Measurements from ENCODE around the gene UVRAG. TPM values are rescaled to one million over a fixed set of nuclear protein-coding genes. Genes with fewer than 3 reads are reported as not detected.

Gene UVRAG
- total RNA-seq (2014; rRNA removed; shearing (Covaris generic); ENCODE audit: low replicate concordance), result 6.9 and 9.2 TPM in 2 replicates

DNA sequence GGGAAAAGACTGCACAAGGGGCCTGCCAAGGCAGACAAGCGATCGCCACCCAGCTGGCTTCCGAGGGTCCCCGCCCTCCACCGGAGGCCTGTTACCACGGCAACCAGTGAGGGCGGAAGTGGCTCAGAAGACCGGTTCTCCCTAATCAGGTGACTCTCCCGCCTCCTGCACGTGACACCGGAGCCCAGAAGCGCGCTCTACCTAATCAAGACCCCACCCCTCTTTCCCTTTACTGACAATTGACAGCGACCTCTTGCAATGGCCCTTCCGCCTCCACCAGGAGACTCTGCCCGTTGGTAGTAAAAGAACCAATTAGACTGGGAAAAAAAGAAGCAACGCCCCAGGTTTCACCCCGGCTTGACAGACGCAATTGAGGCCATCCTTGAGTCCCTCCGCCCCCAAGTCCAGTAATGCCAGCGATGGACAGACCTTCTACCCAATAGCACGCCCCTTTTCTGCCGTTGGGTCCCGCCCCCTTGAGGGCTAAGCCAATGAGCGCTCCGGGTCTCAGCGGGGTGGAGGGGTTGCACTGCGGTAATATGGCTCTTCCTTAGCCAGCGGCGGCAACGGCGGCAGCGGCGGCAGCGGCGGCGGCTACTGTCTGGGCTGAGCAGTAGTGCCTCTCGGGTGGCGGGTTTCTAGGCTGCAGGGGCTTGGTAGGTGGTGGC is at the start of gene UVRAG:
TSS of gene UVRAG (plus strand) at position 534 of the 668 bp plus-strand sequence. CDS start 198 bp downstream, outside the sequence.
- DNase-seq (ENCODE audit: low read depth), result peak; percentile 99
- in situ Hi-C loops (cut with HindIII; ENCODE audit: low pct_unique_long_range_greater_than_20kb, low sequenced_read_pairs), result no loop called here

DNA sequence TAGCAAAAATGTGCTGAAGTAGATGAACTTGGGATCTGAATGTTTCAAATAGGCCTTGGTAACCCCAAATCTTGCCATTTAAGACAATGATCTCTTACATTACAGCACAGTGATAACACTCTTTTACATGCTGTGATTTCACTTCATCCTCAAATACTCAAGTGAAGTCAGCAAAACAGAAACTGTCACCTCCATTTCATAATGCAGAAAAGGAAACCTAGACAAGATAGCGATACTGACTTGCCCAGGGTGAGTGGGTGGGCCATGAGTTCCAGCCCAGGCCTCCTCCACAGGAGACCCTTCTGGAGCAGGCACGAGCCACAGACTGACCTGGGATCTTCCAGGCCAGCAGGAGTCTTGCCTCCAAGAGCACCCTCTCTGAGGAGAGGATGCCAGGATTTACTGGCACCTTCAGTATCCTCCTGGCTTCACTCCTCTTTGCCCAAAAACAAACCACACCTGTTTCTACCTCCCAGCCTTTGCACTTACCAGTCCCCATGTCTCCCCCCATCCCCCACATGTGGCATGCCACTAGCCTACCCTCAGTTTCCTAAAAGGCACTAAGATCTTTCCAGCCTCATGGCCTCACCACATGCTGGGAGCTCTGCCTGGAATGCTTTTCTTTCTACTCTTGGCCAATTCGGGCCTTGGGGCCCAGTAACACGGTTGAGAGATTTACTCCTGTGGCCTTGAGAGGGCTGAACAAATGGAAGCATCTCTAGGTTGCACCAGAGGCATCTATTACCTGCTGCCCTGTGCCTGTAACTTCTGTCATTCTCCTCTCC is 48.4 kb upstream of the UVRAG start:
- DNase-seq (ENCODE audit: low read depth), result no peak
- in situ Hi-C loops (cut with HindIII; ENCODE audit: low pct_unique_long_range_greater_than_20kb, low sequenced_read_pairs), result no loop called here

- in situ Hi-C loops (cut with HindIII; ENCODE audit: low pct_unique_long_range_greater_than_20kb, low sequenced_read_pairs), result no loop called here
- no peak for DNase-seq (ENCODE audit: low read depth)
Measured at GRCh38 chr11:75767228-75767572, 47.8 kb upstream of the UVRAG start.

- in situ Hi-C loops (cut with HindIII; ENCODE audit: low pct_unique_long_range_greater_than_20kb, low sequenced_read_pairs), result no loop called here
- DNase-seq (ENCODE audit: low read depth), result no peak
Measured at GRCh38 chr11:75767793-75768111, 47.3 kb upstream of the UVRAG start.

DNA sequence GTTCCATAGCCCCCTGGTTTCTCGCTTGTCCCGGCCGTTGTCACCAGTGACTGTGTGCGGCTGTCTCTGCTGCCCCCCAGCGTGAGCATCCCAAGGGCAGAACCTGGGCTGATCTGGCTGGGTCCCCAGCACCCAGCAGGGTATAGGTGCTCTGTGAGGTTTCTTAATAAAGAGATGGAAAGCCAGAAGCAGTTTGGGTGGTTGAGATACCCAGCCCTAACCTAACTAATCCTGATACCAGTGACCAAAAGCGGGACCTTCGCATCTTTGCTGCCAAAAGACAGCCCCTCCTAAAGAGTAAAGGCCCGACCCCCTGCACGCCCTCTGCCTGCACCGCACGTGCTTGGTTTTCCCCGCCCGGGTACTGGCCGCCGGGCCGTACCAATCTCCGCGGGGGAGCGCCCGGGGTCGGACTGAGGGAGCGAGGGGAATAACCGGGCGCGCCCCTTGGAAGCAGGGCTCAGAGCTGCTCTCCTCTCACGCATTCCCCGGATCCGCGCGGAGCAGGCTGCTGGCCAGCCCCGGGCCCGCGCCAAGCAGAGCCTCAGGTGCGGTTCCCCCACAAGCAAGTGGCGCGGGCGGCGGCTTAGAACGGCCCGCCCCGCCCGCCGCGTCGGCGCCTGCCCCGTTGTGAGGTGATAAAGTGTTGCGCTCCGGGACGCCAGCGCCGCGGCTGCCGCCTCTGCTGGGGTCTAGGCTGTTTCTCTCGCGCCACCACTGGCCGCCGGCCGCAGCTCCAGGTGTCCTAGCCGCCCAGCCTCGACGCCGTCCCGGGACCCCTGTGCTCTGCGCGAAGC is 46.7 kb upstream of the UVRAG start, which contains the start of gene DGAT2:
TSS of gene DGAT2 (plus strand) at position 667 of the 797 bp plus-strand sequence. CDS start 214 bp downstream, outside the sequence.
- in situ Hi-C loops (cut with HindIII; ENCODE audit: low pct_unique_long_range_greater_than_20kb, low sequenced_read_pairs), result no loop called here
- peak; percentile 71 for DNase-seq (ENCODE audit: low read depth)

GRCh38 chr11:75768909-75769771 is 45.9 kb upstream of the UVRAG start:
- in situ Hi-C loops (cut with HindIII; ENCODE audit: low pct_unique_long_range_greater_than_20kb, low sequenced_read_pairs), result no loop called here

GRCh38 chr11:75770102-75770501 is 44.9 kb upstream of the UVRAG start:
- in situ Hi-C loops (cut with HindIII; ENCODE audit: low pct_unique_long_range_greater_than_20kb, low sequenced_read_pairs), result no loop called here
- no peak for DNase-seq (ENCODE audit: low read depth)

More at GRCh38 chr11:75768909-75769771, 45.9 kb upstream of the UVRAG start:
- no peak for DNase-seq (ENCODE audit: low read depth)

GRCh38 chr11:75771646-75772410 is 43.2 kb upstream of the UVRAG start:
- DNase-seq (ENCODE audit: low read depth), result peak; percentile 2
- in situ Hi-C loops (cut with HindIII; ENCODE audit: low pct_unique_long_range_greater_than_20kb, low sequenced_read_pairs), result no loop called here

GRCh38 chr11:75773595-75774353 is 41.2 kb upstream of the UVRAG start:
- DNase-seq (ENCODE audit: low read depth), result no peak
- in situ Hi-C loops (cut with HindIII; ENCODE audit: low pct_unique_long_range_greater_than_20kb, low sequenced_read_pairs), result no loop called here

DNA sequence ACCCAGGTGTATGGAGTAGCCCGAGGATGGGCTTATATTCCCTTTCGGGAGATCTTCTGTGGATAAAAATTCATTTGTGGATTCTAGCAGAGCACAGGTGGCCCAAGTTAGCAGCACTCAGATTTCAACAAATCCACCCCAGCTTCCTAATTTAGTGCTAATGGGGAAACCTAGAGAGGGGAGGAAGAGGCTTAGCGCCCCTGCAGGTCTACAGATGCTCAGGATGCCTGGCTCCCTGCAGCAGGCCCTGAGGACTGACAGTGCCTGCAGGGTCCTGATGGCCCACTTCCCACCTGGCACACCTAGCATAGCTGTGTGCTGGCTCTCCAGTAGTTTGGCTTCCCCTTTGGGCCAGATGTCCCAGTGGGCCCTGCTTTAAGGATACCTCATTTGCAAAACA is 40.0 kb upstream of the UVRAG start:
- in situ Hi-C loops (cut with HindIII; ENCODE audit: low pct_unique_long_range_greater_than_20kb, low sequenced_read_pairs), result no loop called here
- no peak for DNase-seq (ENCODE audit: low read depth)

GRCh38 chr11:75776546-75776945 is 38.5 kb upstream of the UVRAG start:
- in situ Hi-C loops (cut with HindIII; ENCODE audit: low pct_unique_long_range_greater_than_20kb, low sequenced_read_pairs), result no loop called here
- DNase-seq (ENCODE audit: low read depth), result no peak

- in situ Hi-C loops (cut with HindIII; ENCODE audit: low pct_unique_long_range_greater_than_20kb, low sequenced_read_pairs), result no loop called here
- DNase-seq (ENCODE audit: low read depth), result no peak
Measured at GRCh38 chr11:75777461-75778110, 37.4 kb upstream of the UVRAG start.

GRCh38 chr11:75778962-75779361 is 36.0 kb upstream of the UVRAG start:
- no peak for DNase-seq (ENCODE audit: low read depth)
- in situ Hi-C loops (cut with HindIII; ENCODE audit: low pct_unique_long_range_greater_than_20kb, low sequenced_read_pairs), result no loop called here

- DNase-seq (ENCODE audit: low read depth), result no peak
Measured at GRCh38 chr11:75779960-75780359, 35.0 kb upstream of the UVRAG start.

DNA sequence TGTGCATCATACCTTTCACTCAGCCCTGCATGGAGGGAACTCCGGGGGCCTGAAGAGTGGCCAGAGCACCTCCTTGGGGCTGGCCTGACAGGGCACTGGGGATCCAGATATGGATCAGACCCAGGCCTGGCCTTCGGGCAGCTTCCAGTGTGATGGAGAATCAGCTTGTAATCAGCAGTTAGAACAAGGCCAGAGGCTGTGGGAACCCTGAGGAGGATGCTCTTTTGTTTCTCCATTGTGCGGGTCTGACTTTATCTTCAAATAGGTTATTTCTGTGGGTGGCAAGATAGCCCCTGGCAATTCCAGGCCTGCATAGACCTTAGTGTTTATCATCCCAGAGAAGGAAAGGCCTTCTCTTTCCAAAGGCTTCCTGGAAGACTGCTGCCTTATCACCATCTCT is 34.1 kb upstream of the UVRAG start:
- DNase-seq (ENCODE audit: low read depth), result no peak
- in situ Hi-C loops (cut with HindIII; ENCODE audit: low pct_unique_long_range_greater_than_20kb, low sequenced_read_pairs), result no loop called here

More at GRCh38 chr11:75779960-75780359, 35.0 kb upstream of the UVRAG start:
- in situ Hi-C loops (cut with HindIII; ENCODE audit: low pct_unique_long_range_greater_than_20kb, low sequenced_read_pairs), result no loop called here

DNA sequence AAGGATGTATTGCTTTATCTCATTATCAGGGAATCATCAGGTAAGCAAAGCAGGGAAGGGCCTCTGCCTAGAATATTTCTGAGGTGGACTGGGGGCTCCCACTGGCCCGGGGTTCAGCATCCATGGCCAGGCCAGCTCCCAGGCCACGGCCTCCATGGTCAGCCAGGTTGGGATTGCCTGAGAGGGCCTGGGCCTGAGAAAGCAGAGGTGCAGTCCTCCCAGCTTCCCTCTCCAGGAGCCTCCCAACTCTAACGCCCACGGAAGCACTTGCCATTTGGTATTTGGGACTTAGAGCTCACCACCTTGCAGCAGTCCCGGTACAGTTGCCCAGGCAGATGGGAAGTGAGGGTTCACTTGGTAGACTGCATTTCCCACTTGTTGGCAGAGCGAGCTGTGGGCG is 33.7 kb upstream of the UVRAG start:
- in situ Hi-C loops (cut with HindIII; ENCODE audit: low pct_unique_long_range_greater_than_20kb, low sequenced_read_pairs), result no loop called here
- no peak for DNase-seq (ENCODE audit: low read depth)
